ENCODE results near the gene PHRF1. TPM values are rescaled to one million over a fixed set of nuclear protein-coding genes. Genes with fewer than 3 reads are reported as not detected.

The PHRF1 gene
- total RNA-seq, 2 experiments from 2014 or later: 46.0 to 47.4 TPM

DNA sequence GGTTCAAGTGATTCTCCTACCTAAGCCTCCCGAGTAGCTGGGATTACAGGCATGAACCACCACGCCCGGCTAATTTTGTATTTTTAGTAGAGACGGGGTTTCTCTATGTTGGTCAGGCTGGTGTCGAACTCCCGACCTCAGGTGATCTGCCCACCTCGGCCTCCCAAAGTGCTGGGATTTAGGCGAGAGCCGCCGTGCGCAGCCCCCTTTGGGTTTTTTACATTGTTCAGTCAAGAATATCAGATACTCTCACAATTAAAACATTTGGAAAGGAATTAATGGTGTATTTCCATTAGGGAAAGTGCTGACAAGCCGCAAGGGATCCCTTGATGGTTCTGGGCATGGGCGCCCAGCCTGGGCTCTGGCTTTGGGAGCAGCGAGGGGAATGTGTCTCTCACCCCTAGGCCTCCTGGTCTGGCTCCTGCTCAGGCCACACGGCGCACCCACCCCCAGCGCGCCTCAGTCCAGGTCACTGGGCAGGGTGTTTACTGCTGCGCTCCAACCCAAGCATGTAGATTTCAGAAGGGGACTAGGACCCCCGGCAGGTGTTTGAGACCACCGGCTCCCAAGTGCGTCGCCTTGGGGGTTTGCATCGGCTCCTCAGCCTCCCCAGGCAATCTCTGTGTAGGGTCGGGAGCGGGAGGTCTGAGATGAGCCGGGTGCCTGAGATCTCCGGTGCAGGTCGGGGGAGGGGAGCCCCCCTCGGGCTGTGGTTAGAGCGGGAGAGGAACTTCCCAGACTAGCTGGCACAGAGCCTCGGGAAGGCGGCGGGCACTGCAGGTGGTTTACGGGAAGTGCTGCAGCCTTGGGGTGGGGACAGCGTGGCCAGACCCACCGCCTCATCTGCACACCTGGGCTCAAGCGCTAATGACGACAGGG, 40.3 kb downstream of the PHRF1 start:
- POLR2A ChIA-PET: interaction anchor here (0.7 to 2.5 kb wide), 3 partner anchors 38 to 160 kb away, joined by 3 to 9 read pairs (median 3); partner anchors contain the start of gene PHRF1
- CTCF ChIA-PET: interaction anchor here (1.1 to 3.1 kb wide), 2 partner anchors 105 to 107 kb away, joined by 3 to 9 read pairs; no protein-coding TSS in a partner anchor

DNA sequence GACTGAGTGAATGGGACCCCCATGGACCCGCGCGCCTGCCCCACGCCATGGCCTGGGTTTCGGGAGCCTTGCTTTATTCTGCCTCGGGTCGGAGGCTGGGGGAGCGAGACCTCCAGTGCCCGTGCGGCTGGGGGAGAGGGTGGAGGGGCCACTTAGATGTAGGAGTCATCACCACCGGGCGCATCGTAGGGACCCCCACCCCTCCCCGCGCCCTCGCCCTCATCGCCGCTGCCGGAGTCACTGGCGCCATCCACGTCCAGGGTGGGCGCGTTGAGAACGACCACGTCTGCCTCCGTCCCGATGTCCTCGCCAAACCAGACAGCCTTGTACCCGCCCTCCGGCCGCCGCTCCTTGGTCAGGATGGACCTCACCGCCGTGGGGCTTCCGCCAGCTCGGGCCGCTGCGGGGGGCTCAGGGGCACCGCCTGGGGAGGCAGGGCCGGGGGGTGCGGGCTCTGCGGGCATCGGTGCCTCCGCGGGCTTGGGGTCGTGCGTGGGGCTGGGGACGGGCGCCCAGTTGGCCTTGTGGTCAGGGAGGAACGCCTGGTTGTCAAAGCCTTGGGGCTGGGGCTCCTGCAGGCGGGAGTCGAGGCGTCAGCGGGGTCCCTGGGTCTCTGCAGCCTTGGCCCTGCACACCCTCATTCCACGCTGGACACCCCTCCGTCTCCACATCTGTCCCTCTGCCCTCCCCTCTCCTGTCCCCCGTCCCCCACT, 41.1 kb downstream of the PHRF1 start:
- POLR2A ChIA-PET: no interaction called here
- CTCF ChIA-PET: interaction anchor here (3.1 kb wide), 1 partner anchor 106 kb away, joined by 9 read pairs; no protein-coding TSS in a partner anchor

DNA sequence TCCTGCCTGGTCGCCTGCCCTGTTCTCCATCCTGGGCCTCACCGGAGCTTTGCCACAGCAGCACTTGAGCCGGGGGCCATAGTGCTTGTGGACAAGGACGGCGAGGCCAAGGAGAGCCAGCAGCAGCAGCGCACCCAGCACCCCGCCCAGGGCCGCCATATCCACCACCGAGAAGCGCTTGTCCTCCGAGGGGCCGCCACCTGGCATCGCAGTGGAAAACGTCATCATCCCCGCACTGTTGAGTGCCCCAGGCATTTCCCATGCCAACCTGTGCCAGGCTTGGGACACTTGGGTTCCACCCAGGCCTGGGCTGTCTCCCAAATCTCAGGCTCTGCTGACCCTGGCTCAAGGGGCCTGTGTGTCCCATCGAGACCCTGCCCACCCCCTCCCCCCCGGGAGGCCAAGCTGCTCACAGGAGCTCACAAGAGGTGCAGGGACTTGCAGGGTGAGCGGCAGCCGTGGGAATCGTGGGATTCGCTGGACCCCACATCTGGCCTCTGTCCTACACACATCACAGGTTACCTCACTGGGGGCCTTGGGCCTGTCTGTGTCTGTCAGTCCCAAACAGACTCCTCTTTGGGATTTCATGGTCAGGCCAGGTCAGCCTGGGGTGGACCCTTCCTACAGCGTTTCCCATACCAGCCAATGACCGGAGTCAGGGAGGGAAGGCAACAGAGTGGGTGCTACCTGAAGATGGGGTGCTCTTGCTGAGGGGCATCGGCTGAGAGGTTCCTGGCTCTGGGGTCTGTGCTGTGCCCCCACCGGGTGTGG, 41.8 kb downstream of the PHRF1 start:
- CTCF ChIA-PET: interaction anchor here (0.6 to 3.1 kb wide), 2 partner anchors 27 to 105 kb away, joined by 3 to 9 read pairs; no protein-coding TSS in a partner anchor
- POLR2A ChIA-PET: no interaction called here

DNA sequence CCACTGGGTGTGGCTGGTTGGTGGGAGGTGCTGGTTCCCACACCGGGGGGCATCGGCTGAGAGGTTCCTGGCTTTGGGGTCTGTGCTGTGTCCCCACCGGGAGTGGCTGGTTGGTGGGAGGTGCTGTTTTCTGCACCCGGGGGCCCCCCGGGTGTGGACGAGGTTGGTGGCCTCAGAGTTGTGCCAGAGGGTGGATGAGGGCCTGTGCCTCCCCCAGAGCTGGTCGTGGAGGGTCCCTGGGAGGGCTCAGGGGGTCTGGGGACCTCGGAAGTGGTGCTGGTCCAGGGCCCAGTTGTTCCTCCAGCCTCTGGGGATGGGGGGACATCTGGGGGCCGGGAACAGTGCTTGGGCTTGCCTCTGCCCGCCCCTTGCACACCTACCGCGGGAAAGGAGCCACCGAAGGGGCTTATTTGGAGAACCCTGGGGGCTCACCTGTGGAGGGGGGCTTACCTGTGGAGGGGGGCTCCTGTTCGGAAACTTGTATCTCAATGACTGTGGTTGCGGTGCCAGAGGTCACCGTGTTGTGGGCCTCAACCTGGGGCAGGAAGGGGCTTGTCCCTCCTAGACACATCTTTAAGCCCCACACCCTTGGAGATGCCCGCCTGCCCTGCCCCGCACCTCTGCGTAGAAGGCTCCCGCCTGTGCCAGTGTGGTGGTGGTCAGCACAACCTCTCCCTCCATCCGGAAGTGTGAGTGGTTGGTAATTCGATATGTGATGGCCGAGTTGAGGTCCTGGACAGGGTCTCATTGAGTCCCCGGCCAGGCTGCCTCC, 42.8 kb downstream of the PHRF1 start:
- ChIA-PET CTCF (interaction anchor here (0.6 kb wide), 1 partner anchor 26 kb away, joined by 3 read pairs; no protein-coding TSS in a partner anchor), POLR2A (no interaction called here)

DNA sequence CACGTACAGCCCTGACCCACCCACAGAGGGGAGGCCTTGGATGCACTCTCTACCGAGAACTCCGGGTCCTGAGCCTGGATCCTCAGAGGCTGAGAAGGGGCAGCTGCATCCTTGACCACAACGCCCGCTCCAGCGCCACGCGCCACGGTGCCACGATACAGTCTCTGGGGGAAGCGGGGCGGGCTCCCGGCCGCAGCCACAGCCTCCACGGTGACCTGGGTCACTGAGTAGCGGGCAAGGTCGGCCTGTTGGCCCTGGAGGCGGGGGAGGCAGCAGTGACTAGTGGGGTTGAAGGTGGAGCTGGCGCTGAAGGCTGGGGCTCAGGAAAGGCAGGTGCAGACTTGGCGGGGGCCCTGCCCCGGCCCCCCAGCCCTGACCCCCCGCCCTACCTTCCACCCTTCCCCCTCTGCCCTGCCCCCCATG, 43.4 kb downstream of the PHRF1 start:
- POLR2A ChIA-PET: no interaction called here
- CTCF ChIA-PET: no interaction called here

DNA sequence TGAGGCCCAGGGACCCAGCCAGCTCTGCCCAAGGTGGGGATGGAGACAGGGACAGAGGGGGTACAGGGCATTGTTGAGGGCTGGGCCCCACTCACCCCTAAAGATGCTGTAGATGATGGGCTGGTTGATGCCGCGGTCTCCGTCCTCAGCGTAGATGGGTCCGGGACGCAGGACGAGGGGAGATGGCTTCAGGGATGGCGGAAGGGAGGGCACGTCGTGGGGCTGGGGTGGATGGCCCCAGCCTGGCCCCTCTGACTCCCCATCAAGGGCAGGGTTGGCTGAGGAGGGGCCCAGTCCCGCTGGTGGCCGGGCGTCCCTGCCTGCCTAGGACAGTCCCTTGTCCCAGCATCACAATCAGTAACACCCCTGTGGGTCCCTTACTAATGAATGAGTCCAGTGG, 43.9 kb downstream of the PHRF1 start:
- ChIA-PET POLR2A (no interaction called here), CTCF (no interaction called here)

DNA sequence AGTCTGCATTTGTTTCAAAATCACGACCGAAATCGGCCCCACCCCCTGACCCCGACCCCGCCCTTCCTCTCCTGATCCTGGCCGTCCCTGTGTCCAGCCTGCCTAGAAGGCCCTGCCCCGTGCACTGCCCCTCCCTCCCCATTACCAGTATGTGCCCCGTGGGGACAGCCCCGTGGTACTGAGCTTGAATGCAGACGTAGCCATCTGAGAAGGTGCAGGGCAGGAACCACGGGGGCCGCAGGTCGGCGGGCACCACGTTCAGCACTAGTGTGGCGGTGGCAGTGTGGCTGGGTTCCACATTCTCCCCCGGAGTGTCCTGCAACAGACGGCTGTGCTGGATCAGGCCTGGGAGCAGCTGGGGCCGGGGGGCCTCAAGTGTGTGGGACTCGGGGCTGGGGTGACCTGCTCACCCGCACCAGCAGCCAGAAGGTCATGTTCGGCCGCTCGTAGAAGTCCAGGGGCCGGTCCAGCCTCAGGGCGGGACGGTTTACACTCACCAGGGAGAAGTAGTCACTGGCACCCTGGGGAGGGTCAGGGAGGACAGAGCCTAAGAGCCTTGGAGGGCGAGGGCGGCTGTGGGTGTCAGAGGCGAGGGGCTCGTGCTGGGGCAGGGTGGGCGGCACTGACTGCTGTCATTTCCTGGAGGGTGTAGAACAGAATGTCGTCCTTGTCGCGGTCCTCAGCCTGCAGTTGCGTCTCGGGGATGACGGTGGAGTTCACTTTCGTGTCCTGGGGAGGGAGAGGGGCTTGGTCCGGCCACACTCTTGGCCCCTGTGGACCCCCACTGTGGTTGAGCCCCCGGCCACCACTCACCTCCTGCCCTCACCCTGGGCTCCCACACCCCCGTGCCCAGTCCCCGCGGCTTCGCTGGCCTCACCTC, 44.9 kb downstream of the PHRF1 start:
- ChIA-PET POLR2A (no interaction called here), CTCF (interaction anchor here (1.0 kb wide), 1 partner anchor 96 kb away, joined by 3 read pairs; no protein-coding TSS in a partner anchor)

DNA sequence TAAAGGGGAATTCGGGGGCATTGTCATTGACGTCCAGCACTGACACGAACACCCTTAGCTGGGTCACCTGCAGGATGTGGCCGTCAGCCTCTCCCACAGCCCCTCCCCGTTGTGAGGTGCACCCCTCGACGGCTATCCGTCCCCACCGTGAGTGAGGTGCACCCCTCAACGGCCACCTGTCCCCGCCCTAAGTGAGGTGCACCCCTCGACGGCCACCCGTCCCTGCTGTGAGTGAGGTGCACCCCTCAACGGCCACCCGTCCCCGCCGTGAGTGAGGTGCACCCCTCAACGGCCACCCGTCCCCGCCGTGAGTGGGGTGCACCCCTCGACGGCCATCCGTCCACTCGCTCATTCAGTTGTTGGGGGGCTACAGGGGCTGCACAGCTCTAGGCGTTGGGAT, 45.6 kb downstream of the PHRF1 start:
- ChIA-PET CTCF (interaction anchor here (0.7 kb wide), 1 partner anchor 45 kb away, joined by 3 read pairs; no protein-coding TSS in a partner anchor), POLR2A (no interaction called here)

DNA sequence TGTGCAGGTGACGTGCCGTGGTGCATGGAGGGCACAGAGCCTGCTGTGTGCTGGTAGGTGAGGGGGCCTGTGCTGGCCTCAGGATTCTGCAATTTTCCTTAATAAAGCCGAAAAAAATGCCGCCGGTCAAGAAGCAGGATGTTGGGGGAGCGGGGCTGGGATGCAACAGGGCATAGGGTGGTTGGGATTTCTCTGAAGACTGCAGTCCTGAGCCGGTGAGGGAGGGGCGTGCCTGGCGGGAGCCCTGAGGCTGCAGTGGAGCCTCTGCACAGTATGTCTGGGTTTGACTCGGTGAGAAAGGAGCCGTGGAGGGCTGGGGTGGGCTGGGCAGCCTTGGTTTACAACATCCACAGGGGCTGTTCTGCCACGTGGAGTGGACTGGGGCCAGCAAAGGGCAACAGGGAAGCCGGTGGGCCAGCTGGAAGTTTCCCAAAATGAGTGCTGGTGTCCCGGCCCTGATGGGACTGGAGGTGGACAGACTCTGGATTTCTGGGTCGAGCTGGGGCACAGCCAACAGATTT, 47.1 kb downstream of the PHRF1 start:
- CTCF ChIA-PET: no interaction called here
- POLR2A ChIA-PET: no interaction called here

DNA sequence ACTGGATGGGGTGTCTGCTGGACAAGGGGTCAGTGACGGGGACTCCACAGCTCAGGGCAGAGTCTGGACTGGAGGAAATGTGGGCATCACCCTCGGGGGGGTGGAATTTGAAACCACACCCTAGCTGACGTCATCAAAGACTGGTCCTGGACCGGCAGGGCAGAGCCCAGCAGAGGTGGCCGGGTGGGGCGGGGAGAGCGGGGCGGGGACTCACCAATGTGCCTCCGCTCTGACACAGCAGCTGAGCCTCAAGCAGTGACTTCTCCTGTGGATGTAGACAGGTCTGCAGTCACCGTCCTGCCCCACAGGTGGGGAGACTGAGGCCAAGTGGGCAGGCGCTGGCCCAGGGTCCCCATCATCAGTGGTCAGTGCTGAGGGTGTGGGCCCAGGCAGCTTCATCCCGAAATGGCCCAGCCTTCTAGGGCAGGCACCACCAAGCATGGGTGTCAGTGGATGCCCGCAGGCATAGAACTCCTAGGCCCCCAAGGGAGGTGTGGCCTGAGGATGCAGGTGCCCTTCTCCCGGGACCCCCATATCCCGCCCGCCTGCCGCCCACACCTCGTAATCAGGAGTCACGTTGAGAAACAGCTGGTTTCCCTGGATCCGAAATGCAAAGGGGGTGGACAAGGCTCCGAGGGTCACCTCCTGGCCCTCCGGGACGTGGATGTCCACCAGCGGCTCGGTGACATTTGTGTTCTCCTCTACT, 47.9 kb downstream of the PHRF1 start:
- ChIA-PET POLR2A (no interaction called here), CTCF (no interaction called here)

DNA sequence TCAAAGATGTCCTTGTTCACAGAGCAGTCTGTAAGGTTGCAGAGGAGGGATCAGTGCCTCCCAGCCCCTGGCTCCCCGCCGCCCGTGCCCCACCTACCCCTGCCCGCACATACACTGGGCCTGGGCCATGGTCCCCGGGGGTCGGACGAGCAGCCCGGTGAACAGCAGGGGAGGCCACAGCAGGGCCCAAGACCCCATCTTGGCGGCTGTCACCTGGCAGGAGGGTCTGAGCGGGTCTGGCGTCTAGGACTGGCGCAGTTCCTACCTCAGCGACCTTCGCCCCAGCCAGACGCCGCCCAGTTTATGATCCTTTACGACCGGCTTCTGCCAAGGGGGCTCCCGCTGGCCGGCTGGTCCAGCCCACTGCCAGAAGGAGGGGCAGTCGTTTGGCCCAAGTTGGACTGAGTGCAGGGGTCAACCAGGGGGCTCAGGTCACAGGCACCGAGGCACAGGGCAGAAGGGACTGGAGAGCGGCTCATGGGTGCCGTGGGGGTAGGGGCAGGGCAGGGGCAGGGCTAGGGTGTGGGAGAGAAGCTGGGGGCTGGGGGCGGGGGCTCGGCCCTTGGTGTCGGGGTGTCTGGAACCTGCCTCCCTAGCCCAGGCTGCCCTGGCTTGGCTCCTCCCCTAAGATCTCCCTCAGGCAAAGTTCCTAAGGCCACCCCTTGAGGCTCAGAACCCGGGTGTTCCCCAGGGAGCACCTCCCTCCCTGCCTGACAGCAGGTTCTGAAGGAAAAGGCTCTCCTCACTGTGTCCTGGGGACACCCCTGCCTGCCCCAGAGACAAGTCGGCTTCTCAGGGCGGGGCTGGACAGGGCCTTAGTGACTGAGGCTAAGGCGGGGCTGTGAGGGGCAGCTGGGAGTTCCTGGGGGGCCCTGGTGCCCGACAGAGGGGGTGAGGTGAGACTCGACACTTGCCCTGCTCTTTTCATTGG, 48.7 kb downstream of the PHRF1 start, which contains the start of gene CDHR5:
Gene CDHR5 (minus strand): TSS at position 251 of the 931 bp plus-strand sequence. CDS start 53 bp downstream, at position 198.
- CTCF ChIA-PET: no interaction called here
- POLR2A ChIA-PET: no interaction called here

DNA sequence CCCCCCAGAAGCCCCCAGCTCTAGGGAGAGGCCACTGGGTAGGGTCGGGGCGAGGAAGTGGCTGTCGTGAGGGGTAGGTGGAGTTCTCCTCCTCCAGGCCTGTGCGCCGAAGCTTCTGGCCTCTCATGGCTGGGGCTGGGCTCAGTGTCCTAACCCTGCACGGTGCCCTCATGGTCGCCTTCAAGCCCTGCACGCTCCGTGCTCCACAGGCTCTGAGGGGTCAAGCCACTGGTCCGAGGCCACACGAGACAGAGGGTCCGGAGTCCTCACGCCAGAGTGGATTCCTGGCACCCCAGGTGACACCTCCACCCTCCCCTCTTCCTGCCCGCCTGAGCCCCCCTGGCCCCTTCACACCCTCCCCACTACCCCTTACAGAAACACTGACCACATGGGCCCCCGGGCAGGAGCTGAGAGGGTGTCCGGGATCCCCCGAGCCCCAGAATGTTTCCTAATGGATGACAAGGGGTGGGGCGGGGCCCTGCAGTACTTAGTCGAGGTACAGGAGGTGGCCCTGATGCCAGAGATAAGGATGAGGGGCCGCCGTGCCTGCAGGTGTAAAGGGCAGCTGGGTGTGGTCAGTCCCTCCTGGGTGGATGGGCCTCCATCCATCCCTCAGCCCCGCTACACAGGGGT, 49.5 kb downstream of the PHRF1 start:
- ChIA-PET CTCF (no interaction called here), POLR2A (no interaction called here)

DNA sequence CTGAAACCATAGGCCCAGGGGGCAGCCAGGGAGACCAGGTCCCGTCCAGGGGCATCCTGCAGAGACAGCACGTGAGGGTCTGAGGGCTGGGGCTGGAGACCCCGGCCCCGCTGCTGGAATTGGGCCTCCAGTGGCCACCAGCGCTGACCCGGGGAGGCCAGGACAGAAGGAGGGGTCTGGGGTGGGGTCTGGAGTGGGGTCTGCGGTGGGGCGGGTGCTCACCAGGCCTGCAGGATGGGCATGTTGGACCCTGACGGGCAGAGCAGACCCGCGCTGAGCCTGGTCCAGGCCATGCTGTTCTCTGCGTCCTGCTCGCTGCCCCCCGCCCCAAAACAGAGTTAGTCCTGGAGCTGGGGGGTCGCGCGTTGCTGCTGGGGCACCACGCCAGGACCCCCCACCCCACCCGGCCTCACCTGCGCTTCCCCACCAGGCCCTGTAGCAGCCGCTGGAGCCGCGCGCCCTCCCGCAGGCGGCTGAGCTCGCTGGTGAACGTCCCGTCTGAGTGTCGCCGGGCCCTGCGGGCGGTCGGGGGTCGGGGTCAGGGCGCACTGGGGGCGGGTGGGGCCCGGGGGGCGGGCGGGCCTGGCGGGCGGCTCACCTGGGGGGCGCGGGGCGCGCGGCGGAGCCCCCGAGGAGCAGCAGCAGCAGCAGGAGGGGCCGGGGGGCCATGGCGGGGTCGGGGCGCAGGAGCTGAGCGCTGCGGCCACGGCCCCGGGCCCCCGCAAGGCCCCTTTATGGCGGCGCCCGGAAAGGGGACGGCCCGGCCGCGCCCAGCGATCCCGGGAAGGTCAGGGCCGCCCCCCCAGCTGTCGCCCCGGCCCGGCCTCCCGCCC, 50.4 kb downstream of the PHRF1 start, which contains the start of gene SCT:
Gene SCT (minus strand): TSS at position 707 of the 833 bp plus-strand sequence. CDS start 38 bp downstream, at position 669.
- ChIA-PET CTCF (no interaction called here), POLR2A (interaction anchor here (0.6 kb wide), 1 partner anchor 14 kb away, joined by 3 read pairs; no protein-coding TSS in a partner anchor)

DNA sequence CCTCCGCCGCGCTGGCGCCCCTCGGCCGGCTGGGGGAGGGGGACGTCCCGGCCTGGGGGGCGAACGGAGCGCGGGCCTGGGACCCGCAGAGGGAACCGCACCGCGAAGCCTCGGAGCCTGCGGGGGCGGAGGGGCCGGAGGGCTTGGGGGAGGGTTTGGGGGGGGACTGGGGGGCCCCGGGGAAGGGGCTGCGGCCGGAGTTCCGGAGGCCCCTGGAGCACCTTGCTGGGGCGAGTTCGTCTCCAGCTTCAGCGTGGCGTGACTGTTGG, 51.0 kb downstream of the PHRF1 start:
- ChIA-PET CTCF (no interaction called here), POLR2A (interaction anchor here (0.6 kb wide), 1 partner anchor 15 kb away, joined by 3 read pairs; no protein-coding TSS in a partner anchor)

DNA sequence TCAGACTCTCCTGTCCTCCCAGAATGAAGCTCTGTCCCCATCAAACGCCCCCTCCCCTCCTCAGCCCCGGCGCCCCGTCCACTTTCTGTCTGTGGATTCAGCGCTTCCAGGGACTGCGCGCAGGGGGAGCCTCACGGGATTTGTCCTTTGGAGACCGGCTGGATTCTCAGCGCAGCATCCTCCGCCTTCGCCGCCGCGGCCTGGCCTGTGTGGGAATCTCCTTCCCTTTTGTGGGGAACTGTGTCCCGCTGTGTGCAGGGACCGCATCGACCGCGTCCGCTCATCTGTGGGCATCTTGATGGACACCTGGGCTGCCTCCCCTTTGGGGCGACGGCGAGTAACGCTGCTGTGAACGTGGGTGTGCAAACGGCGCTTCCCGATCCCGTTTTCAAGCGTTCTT, 51.8 kb downstream of the PHRF1 start:
- POLR2A ChIA-PET: no interaction called here
- CTCF ChIA-PET: no interaction called here

Measured in activated CD8-positive, alpha-beta memory T cell treated with anti-CD3 and anti-CD28 coated beads for 36 hours (primary cell).